ENCODE data around the gene IL18RAP.

The IL18RAP gene

DNA sequence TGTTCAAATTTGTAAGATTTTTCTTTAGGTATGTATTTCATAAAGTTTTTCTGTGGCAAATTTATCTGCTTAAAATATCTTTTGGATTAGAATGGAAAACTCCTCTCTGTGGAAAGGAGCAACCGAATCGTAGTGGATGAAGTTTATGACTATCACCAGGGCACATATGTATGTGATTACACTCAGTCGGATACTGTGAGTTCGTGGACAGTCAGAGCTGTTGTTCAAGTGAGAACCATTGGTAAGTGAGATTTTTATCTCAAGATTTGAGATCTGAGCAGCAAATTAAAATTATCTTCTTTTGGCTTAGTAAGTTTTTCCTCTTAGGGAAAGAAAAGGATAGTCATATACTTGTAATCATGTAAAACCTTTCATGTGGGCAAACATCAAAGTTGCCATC lies 14.2 kb downstream of the IL18RAP start:
- TF ChIP-seq, protein P1, sequence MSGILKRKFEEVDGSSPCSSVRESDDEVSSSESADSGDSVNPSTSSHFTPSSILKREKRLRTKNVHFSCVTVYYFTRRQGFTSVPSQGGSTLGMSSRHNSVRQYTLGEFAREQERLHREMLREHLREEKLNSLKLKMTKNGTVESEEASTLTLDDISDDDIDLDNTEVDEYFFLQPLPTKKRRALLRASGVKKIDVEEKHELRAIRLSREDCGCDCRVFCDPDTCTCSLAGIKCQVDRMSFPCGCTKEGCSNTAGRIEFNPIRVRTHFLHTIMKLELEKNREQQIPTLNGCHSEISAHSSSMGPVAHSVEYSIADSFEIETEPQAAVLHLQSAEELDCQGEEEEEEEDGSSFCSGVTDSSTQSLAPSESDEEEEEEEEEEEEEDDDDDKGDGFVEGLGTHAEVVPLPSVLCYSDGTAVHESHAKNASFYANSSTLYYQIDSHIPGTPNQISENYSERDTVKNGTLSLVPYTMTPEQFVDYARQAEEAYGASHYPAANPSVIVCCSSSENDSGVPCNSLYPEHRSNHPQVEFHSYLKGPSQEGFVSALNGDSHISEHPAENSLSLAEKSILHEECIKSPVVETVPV (CRISPR knock-in tag; IDR thresholded peaks at IDR 0.05), result no peak
- TF ChIP-seq, protein P2, sequence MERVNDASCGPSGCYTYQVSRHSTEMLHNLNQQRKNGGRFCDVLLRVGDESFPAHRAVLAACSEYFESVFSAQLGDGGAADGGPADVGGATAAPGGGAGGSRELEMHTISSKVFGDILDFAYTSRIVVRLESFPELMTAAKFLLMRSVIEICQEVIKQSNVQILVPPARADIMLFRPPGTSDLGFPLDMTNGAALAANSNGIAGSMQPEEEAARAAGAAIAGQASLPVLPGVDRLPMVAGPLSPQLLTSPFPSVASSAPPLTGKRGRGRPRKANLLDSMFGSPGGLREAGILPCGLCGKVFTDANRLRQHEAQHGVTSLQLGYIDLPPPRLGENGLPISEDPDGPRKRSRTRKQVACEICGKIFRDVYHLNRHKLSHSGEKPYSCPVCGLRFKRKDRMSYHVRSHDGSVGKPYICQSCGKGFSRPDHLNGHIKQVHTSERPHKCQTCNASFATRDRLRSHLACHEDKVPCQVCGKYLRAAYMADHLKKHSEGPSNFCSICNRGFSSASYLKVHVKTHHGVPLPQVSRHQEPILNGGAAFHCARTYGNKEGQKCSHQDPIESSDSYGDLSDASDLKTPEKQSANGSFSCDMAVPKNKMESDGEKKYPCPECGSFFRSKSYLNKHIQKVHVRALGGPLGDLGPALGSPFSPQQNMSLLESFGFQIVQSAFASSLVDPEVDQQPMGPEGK (CRISPR knock-in tag; IDR thresholded peaks at IDR 0.05; ENCODE audit: borderline replicate concordance), result no peak
- TF ChIP-seq TCF4 (CRISPR knock-in tag; IDR thresholded peaks at IDR 0.05; ENCODE audit: borderline replicate concordance) (no peak), TOX (CRISPR knock-in tag; IDR thresholded peaks at IDR 0.05; ENCODE audit: borderline replicate concordance) (no peak), ZFP30 (CRISPR knock-in tag; IDR thresholded peaks at IDR 0.05) (no peak), ZNF70 (CRISPR knock-in tag; IDR thresholded peaks at IDR 0.05) (no peak)
- ATAC-seq, result no peak

DNA sequence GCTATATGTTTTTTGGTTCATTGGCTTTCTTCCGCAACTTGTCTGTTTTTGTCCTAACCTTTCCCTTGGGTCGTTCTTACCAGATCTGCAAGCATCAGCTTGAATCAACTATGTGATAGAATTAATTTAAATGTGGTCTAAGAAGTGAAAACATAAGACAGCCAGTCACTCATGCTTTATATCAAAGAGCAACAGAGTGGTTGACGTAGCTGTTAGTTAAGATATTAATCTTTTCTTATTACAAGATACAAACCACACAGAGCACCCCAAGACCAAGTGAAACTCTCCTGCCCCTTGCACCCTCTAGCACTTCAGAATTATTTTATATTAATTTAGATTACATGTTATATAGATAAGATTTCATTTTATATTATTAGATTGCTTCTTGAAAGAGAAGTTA lies 15.2 kb downstream of the IL18RAP start:
- ATAC-seq, result no peak
- TF ChIP-seq OSR1 (CRISPR knock-in tag; IDR thresholded peaks at IDR 0.05) (no peak), ZNF70 (CRISPR knock-in tag; IDR thresholded peaks at IDR 0.05) (no peak), CSDC2 (CRISPR knock-in tag; IDR thresholded peaks at IDR 0.05) (no peak), BACH2 (CRISPR knock-in tag; IDR thresholded peaks at IDR 0.05; ENCODE audit: borderline replicate concordance) (no peak), SNAI2 (CRISPR knock-in tag; IDR thresholded peaks at IDR 0.05) (no peak), ZNF565 (CRISPR knock-in tag; conservative IDR thresholded peaks at IDR 0.05; ENCODE audit: low read depth) (no peak), RARB (CRISPR knock-in tag; IDR thresholded peaks at IDR 0.05) (no peak), ESRRG (CRISPR knock-in tag; IDR thresholded peaks at IDR 0.05) (no peak), ARNTL (CRISPR knock-in tag; IDR thresholded peaks at IDR 0.05; ENCODE audit: borderline replicate concordance, low read depth) (no peak), ZNF8 (CRISPR knock-in tag; IDR thresholded peaks at IDR 0.05) (no peak), ZFP3 (CRISPR knock-in tag; IDR thresholded peaks at IDR 0.05) (no peak), ZC3H10 (CRISPR knock-in tag; IDR thresholded peaks at IDR 0.05) (no peak), TOX (CRISPR knock-in tag; IDR thresholded peaks at IDR 0.05; ENCODE audit: borderline replicate concordance) (no peak)
- TF ChIP-seq, protein P3, sequence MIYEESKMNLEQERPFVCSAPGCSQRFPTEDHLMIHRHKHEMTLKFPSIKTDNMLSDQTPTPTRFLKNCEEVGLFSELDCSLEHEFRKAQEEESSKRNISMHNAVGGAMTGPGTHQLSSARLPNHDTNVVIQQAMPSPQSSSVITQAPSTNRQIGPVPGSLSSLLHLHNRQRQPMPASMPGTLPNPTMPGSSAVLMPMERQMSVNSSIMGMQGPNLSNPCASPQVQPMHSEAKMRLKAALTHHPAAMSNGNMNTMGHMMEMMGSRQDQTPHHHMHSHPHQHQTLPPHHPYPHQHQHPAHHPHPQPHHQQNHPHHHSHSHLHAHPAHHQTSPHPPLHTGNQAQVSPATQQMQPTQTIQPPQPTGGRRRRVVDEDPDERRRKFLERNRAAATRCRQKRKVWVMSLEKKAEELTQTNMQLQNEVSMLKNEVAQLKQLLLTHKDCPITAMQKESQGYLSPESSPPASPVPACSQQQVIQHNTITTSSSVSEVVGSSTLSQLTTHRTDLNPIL (CRISPR knock-in tag; IDR thresholded peaks at IDR 0.05; ENCODE audit: low read depth), result no peak
- TF ChIP-seq, protein P4, sequence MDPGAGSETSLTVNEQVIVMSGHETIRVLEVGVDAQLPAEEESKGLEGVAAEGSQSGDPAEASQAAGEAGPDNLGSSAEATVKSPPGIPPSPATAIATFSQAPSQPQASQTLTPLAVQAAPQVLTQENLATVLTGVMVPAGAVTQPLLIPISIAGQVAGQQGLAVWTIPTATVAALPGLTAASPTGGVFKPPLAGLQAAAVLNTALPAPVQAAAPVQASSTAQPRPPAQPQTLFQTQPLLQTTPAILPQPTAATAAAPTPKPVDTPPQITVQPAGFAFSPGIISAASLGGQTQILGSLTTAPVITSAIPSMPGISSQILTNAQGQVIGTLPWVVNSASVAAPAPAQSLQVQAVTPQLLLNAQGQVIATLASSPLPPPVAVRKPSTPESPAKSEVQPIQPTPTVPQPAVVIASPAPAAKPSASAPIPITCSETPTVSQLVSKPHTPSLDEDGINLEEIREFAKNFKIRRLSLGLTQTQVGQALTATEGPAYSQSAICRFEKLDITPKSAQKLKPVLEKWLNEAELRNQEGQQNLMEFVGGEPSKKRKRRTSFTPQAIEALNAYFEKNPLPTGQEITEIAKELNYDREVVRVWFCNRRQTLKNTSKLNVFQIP (CRISPR knock-in tag; IDR thresholded peaks at IDR 0.05; ENCODE audit: borderline replicate concordance, low read depth), result no peak
- TF ChIP-seq, protein P2 (CRISPR knock-in tag; IDR thresholded peaks at IDR 0.05; ENCODE audit: borderline replicate concordance), result no peak

DNA sequence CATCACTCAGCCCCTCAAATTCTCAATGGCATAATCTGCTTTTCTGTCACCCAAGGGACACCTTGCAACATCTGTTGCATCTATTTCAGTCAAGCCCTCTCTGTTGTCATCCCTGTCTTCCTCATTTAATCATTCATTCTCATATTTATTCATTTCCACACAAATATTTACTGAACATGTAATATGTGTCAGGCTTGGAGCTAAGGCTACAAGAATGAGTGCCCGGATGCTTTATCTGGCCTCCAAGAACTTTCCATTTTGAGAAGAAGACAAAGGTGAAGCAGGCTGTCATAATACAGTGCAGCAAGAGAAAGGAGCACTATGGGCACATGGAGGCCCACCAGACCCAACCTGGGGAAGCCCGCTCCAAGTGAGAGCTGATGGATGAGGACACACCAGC lies 15.6 kb downstream of the IL18RAP start:
- no peak for ATAC-seq
- no peak for TF ChIP-seq ESRRG (CRISPR knock-in tag; IDR thresholded peaks at IDR 0.05)
- no peak for TF ChIP-seq CSDC2 (CRISPR knock-in tag; IDR thresholded peaks at IDR 0.05)
- TF ChIP-seq, protein P4 (CRISPR knock-in tag; IDR thresholded peaks at IDR 0.05; ENCODE audit: borderline replicate concordance, low read depth), result no peak
- TF ChIP-seq ZC3H10 (CRISPR knock-in tag; IDR thresholded peaks at IDR 0.05), result no peak
- no peak for TF ChIP-seq ZFP3 (CRISPR knock-in tag; IDR thresholded peaks at IDR 0.05)
- no peak for TF ChIP-seq SNAI2 (CRISPR knock-in tag; IDR thresholded peaks at IDR 0.05)
- TF ChIP-seq, protein P5, sequence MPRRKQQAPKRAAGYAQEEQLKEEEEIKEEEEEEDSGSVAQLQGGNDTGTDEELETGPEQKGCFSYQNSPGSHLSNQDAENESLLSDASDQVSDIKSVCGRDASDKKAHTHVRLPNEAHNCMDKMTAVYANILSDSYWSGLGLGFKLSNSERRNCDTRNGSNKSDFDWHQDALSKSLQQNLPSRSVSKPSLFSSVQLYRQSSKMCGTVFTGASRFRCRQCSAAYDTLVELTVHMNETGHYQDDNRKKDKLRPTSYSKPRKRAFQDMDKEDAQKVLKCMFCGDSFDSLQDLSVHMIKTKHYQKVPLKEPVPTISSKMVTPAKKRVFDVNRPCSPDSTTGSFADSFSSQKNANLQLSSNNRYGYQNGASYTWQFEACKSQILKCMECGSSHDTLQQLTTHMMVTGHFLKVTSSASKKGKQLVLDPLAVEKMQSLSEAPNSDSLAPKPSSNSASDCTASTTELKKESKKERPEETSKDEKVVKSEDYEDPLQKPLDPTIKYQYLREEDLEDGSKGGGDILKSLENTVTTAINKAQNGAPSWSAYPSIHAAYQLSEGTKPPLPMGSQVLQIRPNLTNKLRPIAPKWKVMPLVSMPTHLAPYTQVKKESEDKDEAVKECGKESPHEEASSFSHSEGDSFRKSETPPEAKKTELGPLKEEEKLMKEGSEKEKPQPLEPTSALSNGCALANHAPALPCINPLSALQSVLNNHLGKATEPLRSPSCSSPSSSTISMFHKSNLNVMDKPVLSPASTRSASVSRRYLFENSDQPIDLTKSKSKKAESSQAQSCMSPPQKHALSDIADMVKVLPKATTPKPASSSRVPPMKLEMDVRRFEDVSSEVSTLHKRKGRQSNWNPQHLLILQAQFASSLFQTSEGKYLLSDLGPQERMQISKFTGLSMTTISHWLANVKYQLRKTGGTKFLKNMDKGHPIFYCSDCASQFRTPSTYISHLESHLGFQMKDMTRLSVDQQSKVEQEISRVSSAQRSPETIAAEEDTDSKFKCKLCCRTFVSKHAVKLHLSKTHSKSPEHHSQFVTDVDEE (CRISPR knock-in tag; IDR thresholded peaks at IDR 0.05), result no peak
- TF ChIP-seq TOX (CRISPR knock-in tag; IDR thresholded peaks at IDR 0.05; ENCODE audit: borderline replicate concordance), result no peak
- TF ChIP-seq ZFP30 (CRISPR knock-in tag; IDR thresholded peaks at IDR 0.05), result no peak
- no peak for TF ChIP-seq ZNF8 (CRISPR knock-in tag; IDR thresholded peaks at IDR 0.05)
- no peak for TF ChIP-seq ZNF70 (CRISPR knock-in tag; IDR thresholded peaks at IDR 0.05)
- TF ChIP-seq ZNF565 (CRISPR knock-in tag; conservative IDR thresholded peaks at IDR 0.05; ENCODE audit: low read depth), result no peak
- TF ChIP-seq, protein P3 (CRISPR knock-in tag; IDR thresholded peaks at IDR 0.05; ENCODE audit: low read depth), result no peak
- TF ChIP-seq OSR1 (CRISPR knock-in tag; IDR thresholded peaks at IDR 0.05), result no peak
- TF ChIP-seq GLIS3 (CRISPR knock-in tag; IDR thresholded peaks at IDR 0.05), result no peak

All from SK-N-SH treated with all-trans-retinoic acid at 6 μM for 48 hours (cell line).